HG03064 (cell line): ENCODE measurements around the gene TSNAX.

Source experiments
- ATAC-seq: cut with Tn5 transposase; IDR thresholded peaks from one replicate; pipeline ENCODE4 v1.9.1; 2021; ENCODE audit warnings: low read depth; ENCODE audit not compliant: unreplicated experiment

The TSNAX gene

GRCh38 chr1:231594749-231595148, 66.3 kb downstream of the TSNAX start:
- ATAC-seq, result no peak

- no peak for ATAC-seq
Measured at GRCh38 chr1:231596337-231596791, 67.9 kb downstream of the TSNAX start.

- ATAC-seq, result no peak
Measured at GRCh38 chr1:231597971-231598370, 69.5 kb downstream of the TSNAX start.

GRCh38 chr1:231600458-231600976, 72.0 kb downstream of the TSNAX start:
- no peak for ATAC-seq

- ATAC-seq, result no peak
Measured at GRCh38 chr1:231601824-231602672, 73.6 kb downstream of the TSNAX start.

GRCh38 chr1:231602673-231602984, 74.2 kb downstream of the TSNAX start:
- no peak for ATAC-seq

GRCh38 chr1:231603598-231604275, 75.3 kb downstream of the TSNAX start:
- ATAC-seq, result peak; percentile 74

- no peak for ATAC-seq
Measured at GRCh38 chr1:231604276-231604621, 75.8 kb downstream of the TSNAX start.

- no peak for ATAC-seq
Measured at GRCh38 chr1:231605149-231606100, 77.0 kb downstream of the TSNAX start.

GRCh38 chr1:231606712-231607111, 78.2 kb downstream of the TSNAX start:
- ATAC-seq, result no peak

- ATAC-seq, result no peak
Measured at GRCh38 chr1:231610388-231610787, 81.9 kb downstream of the TSNAX start.

GRCh38 chr1:231611111-231611510, 82.6 kb downstream of the TSNAX start:
- ATAC-seq, result no peak

GRCh38 chr1:231611851-231612250, 83.4 kb downstream of the TSNAX start:
- ATAC-seq, result no peak

- ATAC-seq, result peak; percentile 100
Measured at GRCh38 chr1:231612393-231613089, 84.1 kb downstream of the TSNAX start.

- no peak for ATAC-seq
Measured at GRCh38 chr1:231613419-231614349, 85.2 kb downstream of the TSNAX start.
